PC-3 (cell line): Measurements from ENCODE around the gene LYG1.

Experiments
- EZH2phosphoT487 ChIP-seq: fragments of 300-600 bp; sonication (generic); IDR thresholded peaks from 2 replicates; pipeline ENCODE4 v1.6.1; 2018; ENCODE audit warnings: mild to moderate bottlenecking, antibody characterized with exemption, low read length, borderline replicate concordance
- TF ChIP-seq, protein P1 (sequence below): fragments of 300-600 bp; sonication (generic); conservative IDR thresholded peaks from 2 replicates; pipeline ENCODE4 v1.5.1; 2017; ENCODE audit warnings: antibody characterized with exemption, low read depth, mild to moderate bottlenecking, low read length

DNA sequence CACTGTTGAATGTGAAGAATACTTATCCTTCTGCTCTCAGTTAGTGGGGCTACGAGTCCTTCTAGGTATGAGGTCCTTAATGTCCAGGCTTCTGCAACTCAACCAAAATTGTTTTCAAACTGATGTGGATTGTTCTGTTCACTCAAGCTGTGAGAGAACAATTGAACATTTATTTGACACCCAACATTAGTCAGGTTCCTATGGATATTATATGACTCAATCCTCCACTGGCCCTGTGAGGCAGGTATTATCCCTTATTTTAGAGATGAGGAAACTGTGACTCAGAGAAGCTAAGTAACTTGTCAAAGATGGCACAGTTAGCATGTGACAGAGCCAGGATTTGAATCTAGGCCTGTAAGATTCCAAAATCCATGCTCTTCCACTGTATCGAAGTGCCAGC, 44.3 kb downstream of the LYG1 start:
- TF ChIP-seq EZH2phosphoT487: no peak
- TF ChIP-seq, protein P1, sequence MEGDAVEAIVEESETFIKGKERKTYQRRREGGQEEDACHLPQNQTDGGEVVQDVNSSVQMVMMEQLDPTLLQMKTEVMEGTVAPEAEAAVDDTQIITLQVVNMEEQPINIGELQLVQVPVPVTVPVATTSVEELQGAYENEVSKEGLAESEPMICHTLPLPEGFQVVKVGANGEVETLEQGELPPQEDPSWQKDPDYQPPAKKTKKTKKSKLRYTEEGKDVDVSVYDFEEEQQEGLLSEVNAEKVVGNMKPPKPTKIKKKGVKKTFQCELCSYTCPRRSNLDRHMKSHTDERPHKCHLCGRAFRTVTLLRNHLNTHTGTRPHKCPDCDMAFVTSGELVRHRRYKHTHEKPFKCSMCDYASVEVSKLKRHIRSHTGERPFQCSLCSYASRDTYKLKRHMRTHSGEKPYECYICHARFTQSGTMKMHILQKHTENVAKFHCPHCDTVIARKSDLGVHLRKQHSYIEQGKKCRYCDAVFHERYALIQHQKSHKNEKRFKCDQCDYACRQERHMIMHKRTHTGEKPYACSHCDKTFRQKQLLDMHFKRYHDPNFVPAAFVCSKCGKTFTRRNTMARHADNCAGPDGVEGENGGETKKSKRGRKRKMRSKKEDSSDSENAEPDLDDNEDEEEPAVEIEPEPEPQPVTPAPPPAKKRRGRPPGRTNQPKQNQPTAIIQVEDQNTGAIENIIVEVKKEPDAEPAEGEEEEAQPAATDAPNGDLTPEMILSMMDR: no peak
